GM13977 (cell line): ENCODE results near the gene REEP5.

Source experiments
- DNase-seq: peaks from one replicate; pipeline ENCODE4 v3.0.0; 2012; ENCODE audit warnings: low spot score
- in situ Hi-C: fragments of 300-500 bp; cut with MboI; formaldehyde crosslinking; loops from one replicate; pipeline ENCODE4 v1.12.0; 2022; ENCODE audit warnings: low sequenced_read_pairs, low pct_unique_long_range_greater_than_20kb, mixed read lengths, inconsistent platforms; ENCODE audit not compliant: unreplicated experiment
- TF ChIP-seq, protein P1 (sequence below): IDR thresholded peaks from 2 replicates; pipeline ENCODE4 v1.5.1; 2012; ENCODE audit warnings: mild to moderate bottlenecking, control low read depth; ENCODE audit not compliant: insufficient read depth; ENCODE audit errors: extremely low read depth, missing control alignments

The REEP5 gene

DNA sequence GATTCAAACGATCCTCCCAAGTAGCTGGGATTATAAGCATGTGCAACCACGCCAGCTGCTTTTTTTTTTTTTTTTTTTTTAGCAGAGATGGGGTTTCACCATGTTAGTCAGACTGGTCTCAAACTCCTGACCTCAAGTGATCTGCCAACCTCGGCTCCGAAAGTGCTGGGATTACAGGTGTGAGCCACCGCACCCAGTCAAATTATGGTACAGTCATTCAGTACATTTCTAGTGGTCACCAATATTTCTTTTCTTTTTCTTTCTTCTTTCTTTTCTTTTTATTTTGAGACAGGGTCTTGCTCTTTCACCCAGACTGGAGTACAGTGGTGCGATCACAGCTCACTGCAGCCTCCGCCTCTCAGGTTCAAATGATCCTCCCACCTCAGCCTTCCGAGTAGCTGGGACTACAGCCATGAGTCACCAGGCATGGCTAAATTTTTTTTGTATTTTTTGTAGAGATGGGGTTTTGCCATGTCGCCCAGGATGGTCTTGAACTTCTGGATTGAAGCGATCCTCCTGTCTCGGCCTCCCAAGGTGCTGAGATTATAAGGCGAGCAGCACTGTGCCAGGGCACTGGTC, 29.2 kb upstream of the REEP5 start:
- in situ Hi-C loops = no loop called here
- TF ChIP-seq, protein P1, sequence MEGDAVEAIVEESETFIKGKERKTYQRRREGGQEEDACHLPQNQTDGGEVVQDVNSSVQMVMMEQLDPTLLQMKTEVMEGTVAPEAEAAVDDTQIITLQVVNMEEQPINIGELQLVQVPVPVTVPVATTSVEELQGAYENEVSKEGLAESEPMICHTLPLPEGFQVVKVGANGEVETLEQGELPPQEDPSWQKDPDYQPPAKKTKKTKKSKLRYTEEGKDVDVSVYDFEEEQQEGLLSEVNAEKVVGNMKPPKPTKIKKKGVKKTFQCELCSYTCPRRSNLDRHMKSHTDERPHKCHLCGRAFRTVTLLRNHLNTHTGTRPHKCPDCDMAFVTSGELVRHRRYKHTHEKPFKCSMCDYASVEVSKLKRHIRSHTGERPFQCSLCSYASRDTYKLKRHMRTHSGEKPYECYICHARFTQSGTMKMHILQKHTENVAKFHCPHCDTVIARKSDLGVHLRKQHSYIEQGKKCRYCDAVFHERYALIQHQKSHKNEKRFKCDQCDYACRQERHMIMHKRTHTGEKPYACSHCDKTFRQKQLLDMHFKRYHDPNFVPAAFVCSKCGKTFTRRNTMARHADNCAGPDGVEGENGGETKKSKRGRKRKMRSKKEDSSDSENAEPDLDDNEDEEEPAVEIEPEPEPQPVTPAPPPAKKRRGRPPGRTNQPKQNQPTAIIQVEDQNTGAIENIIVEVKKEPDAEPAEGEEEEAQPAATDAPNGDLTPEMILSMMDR = no peak

DNA sequence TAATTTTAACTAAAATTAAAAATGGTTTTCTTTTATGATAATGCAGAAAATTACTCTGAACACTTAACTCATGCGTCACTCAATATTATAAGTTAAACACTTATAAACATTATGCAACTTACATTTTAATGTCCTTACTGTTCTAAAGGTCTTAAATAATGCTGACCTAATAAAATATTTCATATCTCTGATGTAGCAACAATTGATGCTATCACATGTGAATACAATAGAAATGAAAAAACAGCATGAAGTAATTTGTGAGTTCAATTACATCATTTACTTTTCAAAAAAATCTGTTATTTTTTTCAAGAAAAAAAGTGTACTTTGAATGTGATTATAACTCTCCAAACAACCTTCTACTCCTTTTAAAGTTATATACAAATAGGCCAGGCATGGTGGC, 26.4 kb upstream of the REEP5 start:
- in situ Hi-C loops = no loop called here
- peak; percentile 0 for DNase-seq
- TF ChIP-seq, protein P1 = no peak

More for the DNA sequence above, 29.2 kb upstream of the REEP5 start:
- no peak for DNase-seq

DNA sequence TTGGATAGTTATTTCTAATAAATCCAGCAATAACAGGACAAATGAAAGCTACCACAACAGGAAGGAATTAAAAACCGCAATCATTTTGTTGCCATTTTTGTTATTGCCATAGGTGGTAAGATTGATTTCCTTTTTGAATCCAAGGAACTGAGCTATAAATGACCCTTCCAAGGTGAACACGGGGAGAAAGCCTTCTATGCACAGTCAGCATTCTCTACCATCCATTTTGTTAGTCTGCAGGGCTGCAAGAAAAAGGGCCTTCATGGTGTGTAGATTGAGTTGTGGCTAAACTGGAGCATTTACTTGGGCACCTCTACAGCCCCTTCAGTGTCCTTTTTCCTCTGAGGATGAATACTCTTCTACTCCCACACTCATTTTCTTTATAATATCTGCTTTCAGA, 18.6 kb upstream of the REEP5 start:
- no peak for DNase-seq
- in situ Hi-C loops = no loop called here
- TF ChIP-seq, protein P1 = no peak

DNA sequence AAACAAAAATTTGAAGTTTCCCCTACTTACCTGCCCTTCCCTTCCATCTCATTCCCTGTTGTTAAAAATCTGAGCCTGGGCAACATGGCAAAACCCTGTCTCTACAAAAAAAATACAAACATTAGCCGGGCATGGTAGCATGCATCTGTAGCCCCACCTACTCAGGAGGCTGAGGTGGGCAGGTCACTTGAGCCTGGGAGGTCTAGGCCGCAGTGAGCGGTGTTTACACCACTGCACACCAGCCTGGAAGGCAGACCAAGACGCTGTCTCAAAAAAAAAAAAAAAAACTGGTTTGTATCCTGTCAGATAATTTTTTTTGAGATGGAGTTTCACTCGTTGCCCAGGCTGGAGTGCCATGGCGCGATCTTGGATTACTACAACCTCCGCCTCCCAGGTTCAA, 16.3 kb upstream of the REEP5 start:
- in situ Hi-C loops = no loop called here
- no peak for DNase-seq
- TF ChIP-seq, protein P1 = no peak

DNA sequence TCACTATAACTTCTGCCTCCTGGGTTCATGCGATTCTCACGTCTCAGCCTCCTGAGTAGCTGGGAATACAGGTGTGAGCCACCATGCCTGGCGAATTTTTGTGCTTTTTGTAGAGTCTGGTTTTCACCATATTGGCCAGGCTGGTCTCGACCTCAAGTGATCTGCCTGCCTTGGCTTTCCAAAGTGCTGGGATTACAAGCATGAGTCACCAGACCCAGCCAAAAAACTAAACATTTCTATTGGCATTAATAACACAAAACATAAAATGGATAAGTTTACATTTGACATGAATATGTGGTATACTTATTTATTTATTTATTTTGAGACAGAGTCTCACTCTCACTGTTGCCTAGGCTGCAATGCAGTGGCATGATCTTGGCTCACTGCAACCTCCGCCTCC, 13.6 kb upstream of the REEP5 start:
- DNase-seq = no peak
- TF ChIP-seq, protein P1 = no peak
- in situ Hi-C loops = no loop called here

DNA sequence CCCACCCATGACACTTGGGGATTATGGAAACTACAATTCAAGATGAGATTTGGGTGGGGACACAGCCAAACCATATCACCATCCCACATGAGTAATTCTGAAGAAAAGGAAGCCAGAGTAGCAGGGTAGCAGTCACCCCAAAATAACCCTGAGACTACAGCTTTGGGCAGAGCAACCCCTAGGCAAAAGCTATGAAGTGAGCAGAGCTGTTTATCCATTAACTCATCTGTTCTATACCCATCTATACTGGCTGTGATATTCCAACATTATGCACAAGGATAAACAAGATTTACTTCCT, 12.3 kb upstream of the REEP5 start:
- in situ Hi-C loops = no loop called here
- TF ChIP-seq, protein P1 = no peak
- DNase-seq = no peak

DNA sequence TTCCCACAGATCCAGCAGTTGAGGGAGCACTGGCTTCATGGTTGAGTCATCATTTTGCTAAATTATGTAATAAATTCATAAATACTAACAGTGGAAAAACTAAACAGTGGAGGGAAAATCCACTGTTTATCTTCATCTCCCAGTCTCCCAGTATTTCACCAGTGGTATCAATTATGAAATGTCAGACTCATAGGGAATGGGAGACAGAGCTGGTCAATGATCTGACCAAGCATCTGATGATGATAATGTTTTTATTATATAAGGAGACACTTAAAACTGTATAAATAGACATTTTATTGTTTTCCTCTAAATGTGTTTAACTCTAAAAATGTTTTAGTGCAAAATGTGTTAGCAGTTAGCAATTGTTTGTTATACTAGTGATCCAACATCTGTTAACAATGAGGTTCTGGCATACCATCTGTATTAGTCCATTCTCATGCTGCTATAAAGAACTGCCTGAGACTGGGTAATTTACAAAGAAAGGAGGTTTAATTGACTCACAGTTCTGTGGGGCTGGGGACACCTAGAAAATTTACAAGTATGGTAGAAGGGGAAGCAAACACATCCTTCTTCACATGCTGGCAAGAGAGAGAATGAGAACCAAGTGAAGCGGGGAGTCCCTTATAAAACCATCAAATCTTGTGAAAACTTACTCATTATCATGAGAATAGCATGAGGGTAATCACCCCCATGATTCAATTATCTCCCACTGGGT, 11.8 kb upstream of the REEP5 start:
- DNase-seq = no peak
- TF ChIP-seq, protein P1 = no peak
- in situ Hi-C loops = no loop called here
